ENCODE measurements around the gene LOC128125822.

The LOC128125822 gene

GRCh38 chr6:63576985-63577712 is 4.9 kb downstream of the LOC128125822 start:
- TF ChIP-seq CTCF (IDR thresholded peaks at IDR 0.05; ENCODE audit: low read depth): no peak

- TF ChIP-seq CTCF (IDR thresholded peaks at IDR 0.05; ENCODE audit: low read depth): no peak
These were observed 6.5 kb downstream of the LOC128125822 start for GRCh38 chr6:63578757-63579156.

- no peak for TF ChIP-seq CTCF (IDR thresholded peaks at IDR 0.05; ENCODE audit: low read depth)
These were observed 7.8 kb downstream of the LOC128125822 start for GRCh38 chr6:63579937-63580703.

- no peak for TF ChIP-seq CTCF (IDR thresholded peaks at IDR 0.05; ENCODE audit: low read depth)
These were observed 8.4 kb downstream of the LOC128125822 start for GRCh38 chr6:63580704-63580961.

GRCh38 chr6:63581355-63582013 is 9.2 kb downstream of the LOC128125822 start:
- no peak for TF ChIP-seq CTCF (IDR thresholded peaks at IDR 0.05; ENCODE audit: low read depth)

GRCh38 chr6:63582579-63583231 is 10.4 kb downstream of the LOC128125822 start:
- no peak for TF ChIP-seq CTCF (IDR thresholded peaks at IDR 0.05; ENCODE audit: low read depth)

GRCh38 chr6:63584125-63584514 is 11.8 kb downstream of the LOC128125822 start:
- no peak for TF ChIP-seq CTCF (IDR thresholded peaks at IDR 0.05; ENCODE audit: low read depth)
